Right atrium auricular region (tissue), 2 donors: Measurements from ENCODE around the gene ADAMTS9. TPM values are rescaled to one million over a fixed set of nuclear protein-coding genes. Genes with fewer than 3 reads are reported as not detected.

Experiments used
- DNase-seq: peaks from one replicate; pipeline ENCODE4 v3.0.0-alpha.2; 2019; ENCODE audit warnings: low spot score
- H3K27ac ChIP-seq, 2 donors: fragments of 200-600 bp; sonication (generic); 1 replicate in 1 of 2; 2 replicates in 1 of 2; pipeline ENCODE4 v1.5.1; 2016 to 2019
- H3K27me3 ChIP-seq, 2 donors: fragments of 200-600 bp; sonication (generic); one replicate each; pipeline versions ENCODE4 v1.5.1 to v1.6.0; 2017 to 2019
- H3K36me3 ChIP-seq: fragments of 200-600 bp; sonication (generic); one replicate; pipeline ENCODE4 v1.5.1; 2016
- H3K4me1 ChIP-seq, 2 donors: fragments of 200-600 bp; sonication (generic); one replicate each; pipeline versions ENCODE4 v1.5.1 to v1.6.0; 2017 to 2019
- H3K4me3 ChIP-seq, 2 donors: fragments of 200-600 bp; sonication (generic); 1 replicate in 1 of 2; 2 replicates in 1 of 2; pipeline ENCODE4 v1.5.1; 2017 to 2019; ENCODE audit warnings: mild to moderate bottlenecking in 1 of 2, moderate library complexity in 1 of 2
- H3K9me3 ChIP-seq, 2 donors: fragments of 200-600 bp; sonication (generic); one replicate each; pipeline ENCODE4 v1.5.1; 2019
- total RNA-seq, 2 donors: library from RNA; depleted of rRNA; stranded (reverse); fragments of >200 nt; gene quantifications; one replicate each; pipeline ENCODE4 v1.1.0, GENCODE V29; 2016
- TF ChIP-seq, protein P1 (sequence below), 2 donors: fragments of 200-600 bp; sonication (generic); IDR thresholded peaks; one replicate each; pipeline ENCODE4 v1.5.1; 2019; ENCODE audit warnings: antibody characterized with exemption in 2 of 2

Gene ADAMTS9
- total RNA-seq, 2 donors from 2014 or later = 20.2 to 21.0 TPM

GRCh38 chr3:64483467-64483866 lies 204.3 kb downstream of the ADAMTS9 start:
- no peaks in the 10 kb centered on the region for H3K27me3 ChIP-seq
- peaks cover 0 to 6% of the 10 kb centered on the region in 2 donors for H3K4me1 ChIP-seq
- TF ChIP-seq, protein P1, sequence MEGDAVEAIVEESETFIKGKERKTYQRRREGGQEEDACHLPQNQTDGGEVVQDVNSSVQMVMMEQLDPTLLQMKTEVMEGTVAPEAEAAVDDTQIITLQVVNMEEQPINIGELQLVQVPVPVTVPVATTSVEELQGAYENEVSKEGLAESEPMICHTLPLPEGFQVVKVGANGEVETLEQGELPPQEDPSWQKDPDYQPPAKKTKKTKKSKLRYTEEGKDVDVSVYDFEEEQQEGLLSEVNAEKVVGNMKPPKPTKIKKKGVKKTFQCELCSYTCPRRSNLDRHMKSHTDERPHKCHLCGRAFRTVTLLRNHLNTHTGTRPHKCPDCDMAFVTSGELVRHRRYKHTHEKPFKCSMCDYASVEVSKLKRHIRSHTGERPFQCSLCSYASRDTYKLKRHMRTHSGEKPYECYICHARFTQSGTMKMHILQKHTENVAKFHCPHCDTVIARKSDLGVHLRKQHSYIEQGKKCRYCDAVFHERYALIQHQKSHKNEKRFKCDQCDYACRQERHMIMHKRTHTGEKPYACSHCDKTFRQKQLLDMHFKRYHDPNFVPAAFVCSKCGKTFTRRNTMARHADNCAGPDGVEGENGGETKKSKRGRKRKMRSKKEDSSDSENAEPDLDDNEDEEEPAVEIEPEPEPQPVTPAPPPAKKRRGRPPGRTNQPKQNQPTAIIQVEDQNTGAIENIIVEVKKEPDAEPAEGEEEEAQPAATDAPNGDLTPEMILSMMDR (IDR thresholded peaks at IDR 0.05) = no peak
- no peak overlapping the region for H3K27ac ChIP-seq
- H3K36me3 ChIP-seq = no peaks in the 10 kb centered on the region
- DNase-seq = no peak
- H3K4me3 ChIP-seq = no peak overlapping the region
- H3K9me3 ChIP-seq = no peaks in the 10 kb centered on the region

DNA sequence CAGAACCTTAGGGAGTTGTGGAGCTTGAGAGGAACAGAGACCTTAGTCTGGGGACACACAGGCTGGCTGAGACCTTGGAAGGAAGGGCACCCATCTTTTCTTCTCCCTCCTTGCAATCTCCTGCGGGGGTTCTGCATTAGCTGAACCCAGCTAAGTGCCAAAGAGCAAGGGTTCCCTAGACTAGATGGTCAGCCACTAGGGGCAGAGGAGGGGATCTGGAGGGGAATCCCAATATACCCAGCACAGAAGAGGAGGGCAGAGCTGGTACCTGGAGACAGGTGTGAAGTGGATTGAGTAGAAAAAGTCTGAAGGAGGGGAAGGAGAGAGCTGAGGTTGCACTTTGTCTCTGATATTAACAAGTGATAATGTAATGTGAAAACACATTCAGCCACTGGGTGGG lies 212.8 kb downstream of the ADAMTS9 start:
- Histone ChIP-seq H3K4me1 (no peaks in the 10 kb centered on the region), H3K27ac (no peak overlapping the region), H3K27me3 (no peaks in the 10 kb centered on the region), H3K36me3 (no peaks in the 10 kb centered on the region), H3K4me3 (no peak overlapping the region), H3K9me3 (no peaks in the 10 kb centered on the region)
- no peak for DNase-seq
- TF ChIP-seq, protein P1 (IDR thresholded peaks at IDR 0.05) = no peak

- no peak for DNase-seq
- H3K4me3 ChIP-seq = no peak overlapping the region
- no peaks in the 10 kb centered on the region for H3K4me1 ChIP-seq
- no peaks in the 10 kb centered on the region for H3K9me3 ChIP-seq
- H3K27me3 ChIP-seq = no peaks in the 10 kb centered on the region
- no peaks in the 10 kb centered on the region for H3K36me3 ChIP-seq
- H3K27ac ChIP-seq = no peak overlapping the region
- TF ChIP-seq, protein P1 (IDR thresholded peaks at IDR 0.05) = no peak
These were observed 214.3 kb downstream of the ADAMTS9 start for GRCh38 chr3:64473466-64473865.

DNA sequence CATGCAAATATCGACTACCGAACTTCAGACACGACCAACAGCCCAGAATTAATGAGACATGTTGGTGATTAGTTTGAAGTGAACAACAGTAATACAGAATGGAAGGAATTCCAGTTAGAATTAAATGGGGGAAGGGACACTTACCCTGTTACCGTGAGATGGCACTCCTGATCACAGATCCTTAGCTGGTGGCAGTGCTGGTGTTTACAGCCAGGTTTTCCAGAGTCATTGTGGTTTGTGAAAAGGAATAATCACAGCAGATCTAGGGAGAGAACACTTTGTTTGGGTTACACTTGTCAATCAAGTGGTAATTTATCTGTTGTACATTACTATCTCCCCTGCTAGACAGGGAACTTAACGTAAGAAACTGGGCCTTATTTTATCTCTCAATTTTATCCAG lies 217.4 kb downstream of the ADAMTS9 start:
- Histone ChIP-seq H3K9me3 (no peaks in the 10 kb centered on the region), H3K36me3 (no peaks in the 10 kb centered on the region), H3K4me1 (no peaks in the 10 kb centered on the region), H3K27ac (no peak overlapping the region), H3K27me3 (no peaks in the 10 kb centered on the region), H3K4me3 (no peak overlapping the region)
- DNase-seq = no peak
- TF ChIP-seq, protein P1 (IDR thresholded peaks at IDR 0.05) = no peak

GRCh38 chr3:64467255-64467944 lies 220.4 kb downstream of the ADAMTS9 start:
- Histone ChIP-seq H3K27me3 (no peaks in the 10 kb centered on the region), H3K27ac (no peak overlapping the region), H3K4me1 (no peaks in the 10 kb centered on the region), H3K9me3 (no peaks in the 10 kb centered on the region), H3K4me3 (no peak overlapping the region), H3K36me3 (no peaks in the 10 kb centered on the region)
- TF ChIP-seq, protein P1 (IDR thresholded peaks at IDR 0.05) = no peak
- DNase-seq = no peak
